Glutamatergic neuron (in vitro differentiated cells): Measurements from ENCODE around the gene LENG9. TPM values are rescaled to one million over a fixed set of nuclear protein-coding genes. Genes with fewer than 3 reads are reported as not detected.
"Not testable (repeated sequence)": the region's sequence is repeated elsewhere in the genome, so short reads cannot be mapped to it uniquely, and the experiment has no call there.

Source experiments
- DNase-seq: peaks from one replicate; pipeline ENCODE4 v3.0.0; 2022
- H3K27ac Mint-ChIP-seq: one replicate; pipeline ENCODE4 v1.8.0; 2020; ENCODE audit warnings: mild to moderate bottlenecking, mixed read lengths, inconsistent platforms; ENCODE audit not compliant: unreplicated experiment
- H3K27me3 Mint-ChIP-seq: one replicate; pipeline ENCODE4 v1.8.0; 2020; ENCODE audit warnings: mild to moderate bottlenecking, moderate library complexity, mixed read lengths, inconsistent platforms; ENCODE audit not compliant: unreplicated experiment
- H3K36me3 Mint-ChIP-seq: one replicate; pipeline ENCODE4 v1.8.0; 2020; ENCODE audit warnings: mild to moderate bottlenecking, mixed read lengths, inconsistent platforms; ENCODE audit not compliant: unreplicated experiment
- H3K4me1 Mint-ChIP-seq: one replicate; pipeline ENCODE4 v1.8.0; 2020; ENCODE audit warnings: mild to moderate bottlenecking, low read depth, mixed read lengths, inconsistent platforms; ENCODE audit not compliant: unreplicated experiment
- H3K4me3 Mint-ChIP-seq: one replicate; pipeline ENCODE4 v1.8.0; 2020; ENCODE audit warnings: mild to moderate bottlenecking, mixed read lengths, inconsistent platforms; ENCODE audit not compliant: unreplicated experiment
- H3K9me3 Mint-ChIP-seq: one replicate; pipeline ENCODE4 v1.8.0; 2020; ENCODE audit warnings: mild to moderate bottlenecking, moderate library complexity, mixed read lengths, inconsistent platforms; ENCODE audit not compliant: unreplicated experiment
- CTCF ChIP-seq: fragments of 200-600 bp; sonication (generic); IDR thresholded peaks from one replicate; pipeline ENCODE4 v1.5.0; 2021; ENCODE audit not compliant: partially characterized antibody, unreplicated experiment
- total RNA-seq: library from RNA; stranded (reverse); fragmentation: NEBNext Ultra II Directional; extraction: Animal tissue kit (Norgen Biotek cat#: 25700); gene quantifications from one replicate; pipeline ENCODE4 v1.2.1, GENCODE V29; 2021; ENCODE audit not compliant: unreplicated experiment

The LENG9 gene
- total RNA-seq, 1 donor from 2014 or later, result 4.7 TPM

GRCh38 chr19:54469496-54469934 lies 5.9 kb upstream of the LENG9 start:
- Mint-ChIP-seq H3K36me3 (no peaks in the 10 kb centered on the region), H3K4me1 (no peaks in the 10 kb centered on the region), H3K27ac (no peak overlapping the region), H3K27me3 (peaks cover 16% of the 10 kb centered on the region), H3K9me3 (peaks cover 2% of the 10 kb centered on the region), H3K4me3 (no peak overlapping the region)
- no peak for TF ChIP-seq CTCF
- no peak for DNase-seq

GRCh38 chr19:54466110-54466480 lies 2.5 kb upstream of the LENG9 start:
- peaks cover 17% of the 10 kb centered on the region for H3K27me3 Mint-ChIP-seq
- not testable (repeated sequence) for H3K27ac Mint-ChIP-seq, H3K4me1 Mint-ChIP-seq, DNase-seq, H3K36me3 Mint-ChIP-seq
- H3K9me3 Mint-ChIP-seq, result peaks cover 16% of the 10 kb centered on the region
- peak overlapping the region; percentile 63 for H3K4me3 Mint-ChIP-seq

- no peak for DNase-seq
- peaks cover 18% of the 10 kb centered on the region for H3K27me3 Mint-ChIP-seq
- TF ChIP-seq CTCF, result no peak
- no peak overlapping the region for H3K27ac Mint-ChIP-seq
- no peaks in the 10 kb centered on the region for H3K36me3 Mint-ChIP-seq
- H3K4me1 Mint-ChIP-seq, result peaks cover 3% of the 10 kb centered on the region
- H3K9me3 Mint-ChIP-seq, result peaks cover 16% of the 10 kb centered on the region
- peak overlapping the region; percentile 63 for H3K4me3 Mint-ChIP-seq
These were observed 2.0 kb upstream of the LENG9 start for GRCh38 chr19:54465426-54466109.

- peak; percentile 96 for DNase-seq
- Mint-ChIP-seq H3K36me3 (no peaks in the 10 kb centered on the region), H3K27ac (peak overlapping the region; percentile 88), H3K27me3 (peaks cover 14% of the 10 kb centered on the region), H3K4me1 (peaks cover 3% of the 10 kb centered on the region), H3K4me3 (peak overlapping the region; percentile 93), H3K9me3 (peaks cover 16% of the 10 kb centered on the region)
- no peak for TF ChIP-seq CTCF
These were observed 1.2 kb upstream of the LENG9 start for GRCh38 chr19:54464630-54465425.

- peak overlapping the region; percentile 88 for H3K27ac Mint-ChIP-seq
These were observed 559 bp upstream of the LENG9 start for GRCh38 chr19:54464044-54464629.

More at GRCh38 chr19:54464044-54464629, 559 bp upstream of the LENG9 start:
- H3K36me3 Mint-ChIP-seq, result no peaks in the 10 kb centered on the region
- peak; percentile 81 for DNase-seq
- TF ChIP-seq CTCF, result no peak
- H3K4me1 Mint-ChIP-seq, result peaks cover 3% of the 10 kb centered on the region
- H3K4me3 Mint-ChIP-seq, result peak overlapping the region; percentile 93
- peaks cover 14% of the 10 kb centered on the region for H3K27me3 Mint-ChIP-seq
- H3K9me3 Mint-ChIP-seq, result peaks cover 16% of the 10 kb centered on the region
